Esophagus squamous epithelium (tissue), 4 donors: ENCODE data around the gene CD96.

Source experiments
- CTCF ChIP-seq, 6 experiments: fragments of 450-650 bp in 4 of 6; fragments of 200-600 bp in 2 of 6; sonication (generic) in 2 of 6; IDR thresholded peaks; one replicate each; pipeline ENCODE4 v1.5.1; 2016 to 2019; ENCODE audit warnings: antibody characterized with exemption in 6 of 6, mild to moderate bottlenecking in 4 of 6, moderate library complexity in 4 of 6
- POLR2A ChIP-seq, 4 donors: fragments of 450-650 bp; IDR thresholded peaks; one replicate each; pipeline ENCODE4 v1.6.1; 2017; ENCODE audit warnings: antibody characterized with exemption in 4 of 4, mild to moderate bottlenecking in 4 of 4, moderate library complexity in 3 of 4

GRCh38 chr3:111519178-111519855 lies 22.7 kb upstream of the CD96 start:
- no peak for TF ChIP-seq CTCF (IDR thresholded peaks at IDR 0.05)
- no peak for TF ChIP-seq POLR2A (IDR thresholded peaks at IDR 0.05)
